Measurements from ENCODE around the gene MIER2.
"Not testable (repeated sequence)": the region's sequence is repeated elsewhere in the genome, so short reads cannot be mapped to it uniquely, and the experiment has no call there.

The MIER2 gene

DNA sequence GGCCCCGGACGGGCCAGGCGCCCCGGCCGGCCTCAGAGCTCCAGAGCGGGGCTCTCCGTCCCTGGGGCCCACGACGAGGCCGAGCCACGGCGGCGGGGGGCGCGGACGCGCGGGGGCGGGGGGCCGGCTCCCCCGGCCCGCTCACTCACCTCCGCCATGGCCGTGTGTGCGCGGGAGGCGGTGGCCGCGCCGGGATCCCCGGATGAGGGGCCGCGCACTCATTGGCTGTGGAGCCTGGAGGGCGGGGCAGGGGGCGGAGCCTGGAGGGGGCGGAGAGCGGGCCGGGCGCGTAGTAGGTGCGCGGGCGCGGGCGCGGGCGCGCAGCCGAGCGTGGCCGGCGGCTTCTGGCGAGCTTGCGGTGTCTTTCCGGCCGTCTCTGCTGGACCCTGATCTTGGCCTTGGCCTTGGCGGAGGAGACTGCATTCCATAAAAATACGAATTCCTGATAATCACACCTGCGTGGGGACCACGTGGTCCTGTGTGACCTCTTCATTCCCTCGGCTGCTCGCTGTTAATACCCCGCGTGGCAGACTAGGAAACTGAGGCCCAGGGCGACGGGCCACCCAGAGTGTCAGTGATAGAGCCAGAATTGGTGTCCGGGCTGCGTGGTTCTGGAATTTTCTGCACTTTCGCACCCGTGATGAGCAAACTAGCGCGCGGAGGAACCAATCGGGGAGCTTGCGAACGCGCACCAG, at the start of gene MIER2:
TSS of gene MIER2 (minus strand) at position 172 of the 695 bp plus-strand sequence. CDS start at position 158, 14 bp downstream.
- H3K4me3 ChIP-seq (ENCODE audit: low read length), result peak within 1 kb of the TSS; percentile 59
- TF ChIP-seq CTCF (conservative IDR thresholded peaks at IDR 0.05; ENCODE audit: low read length), result no peak
- peak; percentile 62 for DNase-seq (ENCODE audit: low read depth)

DNA sequence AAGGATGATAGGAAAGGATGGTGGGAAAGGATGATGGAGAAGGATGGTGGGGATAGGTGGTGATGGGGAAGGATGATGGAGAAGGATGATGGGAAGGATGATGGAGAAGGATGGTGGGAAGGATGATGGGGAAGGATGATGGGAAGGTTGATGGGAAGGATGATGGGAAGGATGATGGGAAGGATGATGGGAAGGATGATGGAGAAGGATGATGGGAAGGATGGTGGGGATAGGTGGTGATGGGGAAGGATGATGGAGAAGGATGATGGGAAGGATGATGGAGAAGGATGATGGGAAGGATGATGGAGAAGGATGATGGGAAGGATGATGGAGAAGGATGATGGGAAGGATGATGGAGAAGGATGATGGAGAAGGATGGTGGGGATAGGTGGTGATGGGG, 49.0 kb upstream of the MIER2 start:
- not testable (repeated sequence) for H3K4me3 ChIP-seq (ENCODE audit: low read length); DNase-seq (ENCODE audit: low read depth)

GRCh38 chr19:392375-392970, 47.9 kb upstream of the MIER2 start:
- DNase-seq (ENCODE audit: low read depth), result no peak
- no peak for TF ChIP-seq CTCF (conservative IDR thresholded peaks at IDR 0.05; ENCODE audit: low read length)
- no peak overlapping the region for H3K4me3 ChIP-seq (ENCODE audit: low read length)

- DNase-seq (ENCODE audit: low read depth), result no peak
- TF ChIP-seq CTCF (conservative IDR thresholded peaks at IDR 0.05; ENCODE audit: low read length), result no peak
- H3K4me3 ChIP-seq (ENCODE audit: low read length), result no peak overlapping the region
These were observed 47.3 kb upstream of the MIER2 start for GRCh38 chr19:391726-392374.

DNA sequence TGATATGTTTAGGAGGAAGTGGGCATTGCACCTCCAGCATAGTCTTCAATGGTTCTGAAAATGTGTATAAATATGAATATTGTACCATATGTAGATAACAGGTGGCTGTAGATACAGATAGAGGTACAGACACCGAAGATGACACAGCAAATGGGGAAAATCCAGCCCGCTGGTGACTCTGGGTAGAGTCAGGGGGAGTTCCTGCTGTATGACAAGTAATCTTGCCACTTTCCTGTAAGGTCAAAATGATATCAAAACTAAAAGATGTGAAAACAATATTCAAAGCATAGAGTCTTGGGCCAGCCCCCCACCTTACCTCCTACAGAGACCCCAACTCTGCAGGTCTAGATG, 46.6 kb upstream of the MIER2 start:
- H3K4me3 ChIP-seq (ENCODE audit: low read length), result no peak overlapping the region
- no peak for DNase-seq (ENCODE audit: low read depth)
- no peak for TF ChIP-seq CTCF (conservative IDR thresholded peaks at IDR 0.05; ENCODE audit: low read length)

DNA sequence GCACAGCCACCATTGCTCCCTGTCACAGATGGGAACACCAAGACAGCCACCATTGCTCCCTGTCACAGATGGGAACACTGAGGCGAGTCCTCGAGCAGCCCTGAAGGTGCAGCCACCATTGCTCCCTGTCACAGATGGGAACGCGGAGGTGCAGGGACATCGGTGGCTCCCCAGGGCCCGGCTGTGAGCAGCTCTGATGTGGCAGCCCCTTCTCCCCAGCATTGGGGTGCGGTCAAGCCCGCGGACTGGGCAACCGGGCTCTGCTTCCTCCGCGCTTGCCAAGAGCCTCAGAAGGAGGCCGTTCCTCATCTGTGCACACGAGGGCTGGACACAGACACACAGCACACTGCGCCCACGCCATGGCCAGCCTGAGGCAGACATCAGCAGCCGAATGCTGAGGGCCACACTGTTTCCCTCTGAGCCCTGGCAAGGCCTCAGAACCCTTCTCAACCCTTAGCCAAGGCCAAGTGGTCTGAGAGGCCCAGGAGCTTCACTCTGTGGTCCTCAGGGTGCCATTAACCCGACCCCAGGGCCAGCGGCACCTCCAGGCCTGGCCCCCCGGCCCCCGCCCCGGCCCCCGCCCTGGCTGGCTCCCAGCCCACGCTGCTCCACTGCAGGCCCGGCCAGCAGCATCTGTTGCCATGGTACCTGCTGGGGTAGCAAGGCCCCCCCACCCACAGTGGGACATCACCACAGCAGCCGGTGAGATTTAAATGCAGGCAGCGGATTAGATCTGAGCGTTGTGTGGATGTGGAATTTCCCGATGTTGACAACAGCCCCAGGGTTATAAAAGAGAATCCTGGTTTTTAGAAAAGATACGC, 46.0 kb upstream of the MIER2 start:
- no peak for DNase-seq (ENCODE audit: low read depth)
- TF ChIP-seq CTCF (conservative IDR thresholded peaks at IDR 0.05; ENCODE audit: low read length), result no peak
- no peak overlapping the region for H3K4me3 ChIP-seq (ENCODE audit: low read length)

- TF ChIP-seq CTCF (conservative IDR thresholded peaks at IDR 0.05; ENCODE audit: low read length), result no peak
- H3K4me3 ChIP-seq (ENCODE audit: low read length), result no peak overlapping the region
- DNase-seq (ENCODE audit: low read depth), result no peak
These were observed 45.3 kb upstream of the MIER2 start for GRCh38 chr19:389935-390289.

Data from AG10803 (cell line).